Measurements from ENCODE around the gene PFN1. TPM values are rescaled to one million over a fixed set of nuclear protein-coding genes. Genes with fewer than 3 reads are reported as not detected.

The PFN1 gene
- total and polyA plus RNA-seq, 9 of the 15 experiments (the other 6 are each of a cell fraction or from before 2014, with no cell fraction given) = 60.5 to 1,479 (median 456) TPM

GRCh38 chr17:4967539-4968485 lies 19.5 kb upstream of the PFN1 start, which contains the start of gene SPAG7 (continued):
- TF ChIP-seq ZFP91 (CRISPR knock-in tag; IDR thresholded peaks at IDR 0.05) (no peak), ZNF41 (CRISPR knock-in tag; conservative IDR thresholded peaks at IDR 0.05) (no peak), NFRKB (IDR thresholded peaks at IDR 0.05; ENCODE audit: low read depth) (peak; percentile 95), KDM4B (IDR thresholded peaks at IDR 0.05; ENCODE audit: borderline replicate concordance in 2 of 2, low read depth in 1 of 2) (no peak), XRCC3 (IDR thresholded peaks at IDR 0.05) (no peak), ZNF589 (CRISPR knock-in tag; IDR thresholded peaks at IDR 0.05; ENCODE audit: low read depth) (no peak), ZNF347 (CRISPR knock-in tag; IDR thresholded peaks at IDR 0.05; ENCODE audit: low read depth) (no peak), THRAP3 (IDR thresholded peaks at IDR 0.05; ENCODE audit: borderline replicate concordance) (no peak), FOXK1 (CRISPR knock-in tag; IDR thresholded peaks at IDR 0.05; ENCODE audit: borderline replicate concordance) (peak; percentile 83; the same call in 1 of the 2 replicates), CHD7 (IDR thresholded peaks at IDR 0.05; ENCODE audit: low read depth, low read length) (no peak), ZNF507 (tag; conservative IDR thresholded peaks at IDR 0.05) (no peak), ZKSCAN1 (IDR thresholded peaks at IDR 0.05; ENCODE audit: low read depth, low read length) (no peak), RFX7 (CRISPR knock-in tag; IDR thresholded peaks at IDR 0.05) (no peak), POLR2AphosphoS5 (IDR thresholded peaks at IDR 0.05; ENCODE audit: control insufficient read depth, insufficient read depth, low read depth, low read length) (peak; percentile 56; the same call in 1 of the 2 replicates), SMARCE1 (IDR thresholded peaks at IDR 0.05) (no peak)
